Liver (tissue), 3 donors: ENCODE data around the gene FOXD1.

Experiments
- CTCF ChIP-seq: fragments of 150-350 bp; IDR thresholded peaks from 2 replicates; pipeline ENCODE4 v1.5.1; 2017; ENCODE audit warnings: improper control_type of control experiment, low read depth, low read length; ENCODE audit not compliant: missing input control
- RAD21 ChIP-seq, 2 donors: IDR thresholded peaks; 2 replicates each; pipeline ENCODE4 v1.6.1; 2016; ENCODE audit warnings: antibody characterized with exemption in 2 of 2, mild to moderate bottlenecking in 2 of 2
- REST ChIP-seq: IDR thresholded peaks from 2 replicates; pipeline ENCODE4 v1.6.1; 2016; ENCODE audit warnings: antibody characterized with exemption, mild to moderate bottlenecking
- donor health status: healthy.
- donor health status: healthy.

GRCh38 chr5:73459366-73459765 is 10.8 kb upstream of the FOXD1 start:
- no peak for TF ChIP-seq CTCF
- TF ChIP-seq RAD21 (IDR thresholded peaks at IDR 0.05): no peak
- TF ChIP-seq REST: no peak
